Glutamatergic neuron (in vitro differentiated cells): ENCODE results near the gene HIVEP3. TPM values are rescaled to one million over a fixed set of nuclear protein-coding genes. Genes with fewer than 3 reads are reported as not detected.

Source experiments
- DNase-seq: peaks from one replicate; pipeline ENCODE4 v3.0.0; 2022
- H3K27ac Mint-ChIP-seq: one replicate; pipeline ENCODE4 v1.8.0; 2020; ENCODE audit warnings: mild to moderate bottlenecking, mixed read lengths, inconsistent platforms; ENCODE audit not compliant: unreplicated experiment
- H3K27me3 Mint-ChIP-seq: one replicate; pipeline ENCODE4 v1.8.0; 2020; ENCODE audit warnings: mild to moderate bottlenecking, moderate library complexity, mixed read lengths, inconsistent platforms; ENCODE audit not compliant: unreplicated experiment
- H3K36me3 Mint-ChIP-seq: one replicate; pipeline ENCODE4 v1.8.0; 2020; ENCODE audit warnings: mild to moderate bottlenecking, mixed read lengths, inconsistent platforms; ENCODE audit not compliant: unreplicated experiment
- H3K4me1 Mint-ChIP-seq: one replicate; pipeline ENCODE4 v1.8.0; 2020; ENCODE audit warnings: mild to moderate bottlenecking, low read depth, mixed read lengths, inconsistent platforms; ENCODE audit not compliant: unreplicated experiment
- H3K4me3 Mint-ChIP-seq: one replicate; pipeline ENCODE4 v1.8.0; 2020; ENCODE audit warnings: mild to moderate bottlenecking, mixed read lengths, inconsistent platforms; ENCODE audit not compliant: unreplicated experiment
- H3K9me3 Mint-ChIP-seq: one replicate; pipeline ENCODE4 v1.8.0; 2020; ENCODE audit warnings: mild to moderate bottlenecking, moderate library complexity, mixed read lengths, inconsistent platforms; ENCODE audit not compliant: unreplicated experiment
- total RNA-seq: library from RNA; stranded (reverse); fragmentation: NEBNext Ultra II Directional; extraction: Animal tissue kit (Norgen Biotek cat#: 25700); gene quantifications from one replicate; pipeline ENCODE4 v1.2.1, GENCODE V29; 2021; ENCODE audit not compliant: unreplicated experiment
- TF ChIP-seq, protein P1 (sequence below): fragments of 200-600 bp; sonication (generic); IDR thresholded peaks from one replicate; pipeline ENCODE4 v1.5.0; 2021; ENCODE audit not compliant: partially characterized antibody, unreplicated experiment

HIVEP3 gene
- total RNA-seq, 1 donor from 2014 or later, result 15.1 TPM

GRCh38 chr1:41620365-41621169 is 298.2 kb downstream of the HIVEP3 start:
- peak overlapping the region; percentile 24 for H3K27ac Mint-ChIP-seq
- peaks cover 36% of the 10 kb centered on the region for H3K4me1 Mint-ChIP-seq
- H3K27me3 Mint-ChIP-seq, result peaks cover 9% of the 10 kb centered on the region
- no peaks in the 10 kb centered on the region for H3K36me3 Mint-ChIP-seq
- no peak for DNase-seq
- TF ChIP-seq, protein P1, sequence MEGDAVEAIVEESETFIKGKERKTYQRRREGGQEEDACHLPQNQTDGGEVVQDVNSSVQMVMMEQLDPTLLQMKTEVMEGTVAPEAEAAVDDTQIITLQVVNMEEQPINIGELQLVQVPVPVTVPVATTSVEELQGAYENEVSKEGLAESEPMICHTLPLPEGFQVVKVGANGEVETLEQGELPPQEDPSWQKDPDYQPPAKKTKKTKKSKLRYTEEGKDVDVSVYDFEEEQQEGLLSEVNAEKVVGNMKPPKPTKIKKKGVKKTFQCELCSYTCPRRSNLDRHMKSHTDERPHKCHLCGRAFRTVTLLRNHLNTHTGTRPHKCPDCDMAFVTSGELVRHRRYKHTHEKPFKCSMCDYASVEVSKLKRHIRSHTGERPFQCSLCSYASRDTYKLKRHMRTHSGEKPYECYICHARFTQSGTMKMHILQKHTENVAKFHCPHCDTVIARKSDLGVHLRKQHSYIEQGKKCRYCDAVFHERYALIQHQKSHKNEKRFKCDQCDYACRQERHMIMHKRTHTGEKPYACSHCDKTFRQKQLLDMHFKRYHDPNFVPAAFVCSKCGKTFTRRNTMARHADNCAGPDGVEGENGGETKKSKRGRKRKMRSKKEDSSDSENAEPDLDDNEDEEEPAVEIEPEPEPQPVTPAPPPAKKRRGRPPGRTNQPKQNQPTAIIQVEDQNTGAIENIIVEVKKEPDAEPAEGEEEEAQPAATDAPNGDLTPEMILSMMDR, result no peak
- H3K4me3 Mint-ChIP-seq, result peak overlapping the region; percentile 2
- H3K9me3 Mint-ChIP-seq, result peaks cover 4% of the 10 kb centered on the region

DNA sequence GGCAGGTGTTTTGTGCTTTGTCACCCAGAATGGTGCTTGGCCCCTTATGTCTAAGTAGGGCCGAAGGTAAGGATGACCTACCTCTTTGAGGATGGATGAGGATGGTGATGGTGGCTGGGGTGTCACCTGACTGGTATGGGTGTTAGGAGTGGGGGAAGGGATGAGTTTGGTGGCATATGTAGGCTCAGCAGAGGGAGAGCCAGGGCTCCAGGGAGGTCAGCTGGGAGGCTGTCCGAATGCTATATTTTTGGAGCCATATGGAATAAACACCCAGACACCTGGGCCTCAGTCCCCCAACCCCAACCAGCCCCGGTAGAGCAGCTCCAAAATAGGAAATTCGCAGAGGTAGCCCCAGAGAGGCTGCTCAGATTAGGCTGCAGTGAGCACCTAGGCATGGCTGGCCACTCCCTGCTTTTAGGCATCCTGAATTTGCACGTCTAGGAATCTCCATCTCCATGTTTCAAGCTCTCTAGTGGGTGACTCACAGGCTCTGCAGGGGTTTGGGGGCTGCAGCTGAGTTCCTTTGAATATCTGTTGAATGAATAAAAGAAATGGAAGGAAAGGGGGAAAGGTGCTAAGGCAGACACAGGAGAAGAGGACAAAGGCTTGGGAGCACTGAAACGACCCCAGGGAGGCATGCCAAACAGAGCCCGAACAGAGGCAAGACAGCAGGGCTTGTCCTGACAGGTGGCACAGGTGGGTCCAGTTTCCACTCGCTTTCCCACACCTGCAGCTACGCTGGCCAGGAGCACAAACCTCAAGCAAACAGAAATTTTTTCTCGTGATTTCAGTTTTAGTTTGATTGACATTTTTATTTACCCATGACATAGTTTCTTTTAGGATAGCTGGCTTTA is 299.0 kb downstream of the HIVEP3 start:
- Mint-ChIP-seq H3K36me3 (no peaks in the 10 kb centered on the region), H3K9me3 (peaks cover 4% of the 10 kb centered on the region), H3K4me3 (no peak overlapping the region), H3K4me1 (peaks cover 41% of the 10 kb centered on the region), H3K27me3 (peaks cover 9% of the 10 kb centered on the region), H3K27ac (no peak overlapping the region)
- TF ChIP-seq, protein P1, result no peak
- no peak for DNase-seq

DNA sequence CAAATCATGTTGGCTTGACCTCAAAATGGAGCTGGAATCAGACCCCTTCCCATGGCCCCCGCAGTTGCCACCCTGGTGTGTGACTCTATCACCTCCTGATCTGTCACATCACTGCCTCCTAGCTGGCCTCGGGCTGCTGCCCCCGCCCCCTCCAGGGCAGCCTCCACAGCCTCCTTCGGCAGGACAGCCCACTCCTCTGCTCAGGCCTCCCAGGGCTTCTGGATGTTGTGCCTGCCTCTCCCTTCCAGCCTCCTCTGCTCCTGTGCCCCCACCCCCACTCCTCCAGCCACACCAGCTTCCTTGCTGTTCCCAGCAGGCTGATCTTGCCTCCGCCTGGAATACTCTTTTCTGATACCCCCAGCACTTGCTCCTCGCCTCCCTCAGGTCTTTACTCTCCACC is 299.9 kb downstream of the HIVEP3 start:
- H3K4me1 Mint-ChIP-seq, result peaks cover 47% of the 10 kb centered on the region
- H3K27me3 Mint-ChIP-seq, result peaks cover 17% of the 10 kb centered on the region
- TF ChIP-seq, protein P1, result no peak
- DNase-seq, result no peak
- H3K9me3 Mint-ChIP-seq, result peaks cover 8% of the 10 kb centered on the region
- no peak overlapping the region for H3K4me3 Mint-ChIP-seq
- no peak overlapping the region for H3K27ac Mint-ChIP-seq
- no peaks in the 10 kb centered on the region for H3K36me3 Mint-ChIP-seq

DNA sequence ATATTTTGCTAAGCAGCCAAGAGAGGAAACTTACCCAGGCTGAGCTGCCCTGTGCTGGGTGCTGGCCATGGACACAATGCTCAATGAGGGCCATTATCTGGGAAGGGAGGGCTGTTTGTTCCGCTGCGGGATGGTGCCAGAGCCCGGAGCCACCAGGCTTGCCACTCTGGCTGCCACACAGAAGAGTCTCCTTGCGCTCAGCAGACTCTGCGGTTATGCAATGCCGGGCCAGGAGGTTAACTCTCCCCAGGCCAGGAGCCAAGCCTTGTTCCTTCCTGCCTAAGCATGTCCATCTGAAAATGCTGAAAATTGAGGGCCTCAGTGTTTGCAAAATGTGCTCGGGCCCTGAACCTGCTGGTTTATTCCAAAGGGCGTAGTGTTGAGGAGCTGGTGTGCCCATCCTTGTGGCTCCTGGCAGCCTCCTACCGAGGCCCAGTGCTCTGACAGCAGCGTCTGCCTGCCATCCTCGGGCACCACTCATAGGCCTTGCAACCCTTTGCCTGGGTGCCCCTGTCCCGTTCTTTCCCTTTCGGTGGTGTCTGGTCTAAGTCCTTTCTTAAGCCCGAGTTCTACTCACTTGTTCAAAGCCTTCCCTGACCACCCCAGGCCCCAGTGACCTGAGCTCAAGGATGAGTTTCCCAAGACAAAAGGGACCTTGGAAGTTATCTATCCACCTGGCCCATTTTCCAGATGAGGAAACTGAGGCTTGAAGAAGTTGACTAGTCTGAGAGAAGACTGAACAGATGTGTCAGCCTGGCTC is 300.5 kb downstream of the HIVEP3 start:
- no peak overlapping the region for H3K27ac Mint-ChIP-seq
- peaks cover 14% of the 10 kb centered on the region for H3K9me3 Mint-ChIP-seq
- DNase-seq, result no peak
- peaks cover 49% of the 10 kb centered on the region for H3K4me1 Mint-ChIP-seq
- no peak overlapping the region for H3K4me3 Mint-ChIP-seq
- TF ChIP-seq, protein P1, result no peak
- H3K36me3 Mint-ChIP-seq, result no peaks in the 10 kb centered on the region
- peaks cover 21% of the 10 kb centered on the region for H3K27me3 Mint-ChIP-seq
